Measurements from ENCODE around the gene BARHL2.

GRCh38 chr1:90728502-90729287 lies 11.6 kb upstream of the BARHL2 start:
- TF ChIP-seq ATF2 (tag by site-specific recombination; IDR thresholded peaks at IDR 0.05; ENCODE audit: low read depth) (no peak), CTCF (tag by site-specific recombination; IDR thresholded peaks at IDR 0.05) (no peak), ZNF610 (tag by site-specific recombination; IDR thresholded peaks at IDR 0.05; ENCODE audit: borderline replicate concordance) (no peak), ZNF843 (tag by site-specific recombination; IDR thresholded peaks at IDR 0.05) (no peak), ZNF585B (tag by site-specific recombination; IDR thresholded peaks at IDR 0.05) (no peak), PRDM10 (tag by site-specific recombination; IDR thresholded peaks at IDR 0.05) (no peak), ZNF629 (tag by site-specific recombination; IDR thresholded peaks at IDR 0.05) (no peak), ZNF518A (tag by site-specific recombination; conservative IDR thresholded peaks at IDR 0.05; ENCODE audit: low read depth) (no peak), REST (tag by site-specific recombination; IDR thresholded peaks at IDR 0.05) (no peak), ELK4 (IDR thresholded peaks at IDR 0.05; ENCODE audit: borderline replicate concordance, low read depth, low read length) (no peak), ZSCAN5A (tag by site-specific recombination; IDR thresholded peaks at IDR 0.05) (no peak)

Data from HEK293 (cell line).